ENCODE measurements around the gene HLA-F.
A peak's percentile ranks its signal among the peaks of the same experiment; 100 is the strongest.

The HLA-F gene

GRCh38 chr6:29724937-29725869 lies 2.0 kb downstream of the HLA-F start:
- DNase-seq, result no peak

DNA sequence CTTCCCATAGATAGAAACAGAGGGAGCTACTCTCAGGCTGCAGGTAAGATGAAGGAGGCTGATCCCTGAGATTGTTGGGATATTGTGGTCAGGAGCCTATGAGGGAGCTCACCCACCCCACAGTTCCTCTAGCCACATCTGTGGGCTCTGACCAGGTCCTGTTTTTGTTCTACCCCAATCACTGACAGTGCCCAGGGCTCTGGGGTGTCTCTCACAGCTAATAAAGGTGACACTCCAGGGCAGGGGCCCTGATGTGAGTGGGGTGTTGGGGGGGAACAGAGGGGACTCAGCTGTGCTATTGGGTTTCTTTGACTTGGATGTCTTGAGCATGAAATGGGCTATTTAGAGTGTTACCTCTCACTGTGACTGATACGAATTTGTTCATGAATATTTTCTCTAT lies 2.8 kb downstream of the HLA-F start:
- no peak for DNase-seq

DNA sequence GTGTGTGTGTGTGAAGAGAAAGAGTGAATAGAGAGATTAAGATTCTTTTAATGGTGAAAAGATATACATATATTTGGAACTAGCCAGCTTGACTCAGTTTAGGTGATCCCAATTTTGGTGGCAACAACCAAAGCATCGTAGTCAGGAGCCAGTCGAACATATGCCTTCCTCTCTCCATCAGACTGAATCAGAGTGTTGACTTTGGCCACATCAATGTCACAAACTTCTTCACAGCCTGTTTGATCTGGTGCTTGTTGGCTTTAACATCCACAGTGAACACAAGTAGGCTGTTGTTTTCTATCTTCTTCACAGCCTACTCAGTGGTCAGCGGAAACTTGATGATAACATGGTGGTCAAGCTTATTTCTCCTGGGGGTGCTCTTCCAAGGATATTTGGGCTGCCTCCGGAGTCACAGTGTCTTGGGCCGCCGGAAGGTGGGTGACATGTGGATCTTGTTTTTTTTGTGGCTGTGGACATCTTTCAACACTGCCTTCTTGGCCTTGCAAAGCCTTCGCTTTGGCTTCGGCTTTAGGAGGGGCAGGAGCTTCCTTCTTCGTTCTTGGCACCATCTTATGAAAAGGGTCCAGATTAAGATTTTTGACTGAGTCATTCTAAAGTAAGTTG lies 3.4 kb downstream of the HLA-F start:
- DNase-seq, result no peak

DNA sequence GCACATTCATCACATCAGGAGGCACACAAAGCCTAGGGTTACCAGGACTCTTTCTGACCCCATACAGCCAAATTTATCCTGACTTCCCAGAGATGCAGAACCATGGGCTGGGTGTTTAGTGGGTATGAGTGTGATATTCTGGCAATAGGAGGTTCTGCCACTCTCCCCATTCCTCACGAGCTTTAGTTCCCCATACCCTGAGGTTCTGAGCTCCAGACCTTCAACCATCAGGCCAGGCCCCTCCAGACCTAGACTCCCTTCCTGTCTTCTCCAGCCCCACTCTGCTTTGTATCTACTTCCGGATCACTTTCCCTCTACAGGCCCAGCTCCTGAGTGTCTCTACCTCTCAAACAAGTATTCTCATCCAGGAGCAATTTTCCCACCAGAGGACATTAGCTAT lies 4.4 kb downstream of the HLA-F start:
- DNase-seq, result no peak

DNA sequence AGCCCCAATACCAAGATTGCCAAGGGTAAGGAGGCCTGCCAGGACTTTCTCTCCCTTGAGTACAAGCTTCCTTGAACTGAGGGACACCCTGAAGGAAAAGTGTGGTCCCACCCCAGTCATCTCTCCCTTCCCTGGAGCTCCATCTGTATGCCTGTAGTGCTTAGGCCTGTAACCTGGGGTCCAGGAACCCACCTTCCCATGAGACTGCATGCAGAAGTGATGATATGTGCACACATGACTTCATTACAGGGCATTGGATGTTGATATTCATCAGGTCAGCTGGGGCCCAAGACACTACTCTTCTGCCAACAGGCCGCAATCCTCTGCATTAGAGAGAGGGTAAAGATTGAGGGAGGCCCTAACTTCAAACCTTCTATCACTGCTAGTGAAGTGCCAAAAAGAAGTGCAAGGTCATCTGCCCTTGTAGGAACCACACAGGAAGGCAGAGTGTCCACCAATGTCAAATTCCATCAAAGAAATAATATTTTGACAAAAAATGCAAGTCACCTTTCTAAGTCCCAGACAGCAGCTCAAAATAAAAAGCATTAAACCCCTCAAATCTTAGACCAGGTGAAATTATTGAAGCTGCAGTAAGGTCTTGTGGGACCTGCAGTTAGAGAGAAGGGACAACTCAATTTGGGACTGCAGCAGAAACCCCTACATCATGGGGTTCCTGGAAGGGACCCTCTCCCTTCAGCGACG lies 5.1 kb downstream of the HLA-F start:
- no peak for DNase-seq

DNA sequence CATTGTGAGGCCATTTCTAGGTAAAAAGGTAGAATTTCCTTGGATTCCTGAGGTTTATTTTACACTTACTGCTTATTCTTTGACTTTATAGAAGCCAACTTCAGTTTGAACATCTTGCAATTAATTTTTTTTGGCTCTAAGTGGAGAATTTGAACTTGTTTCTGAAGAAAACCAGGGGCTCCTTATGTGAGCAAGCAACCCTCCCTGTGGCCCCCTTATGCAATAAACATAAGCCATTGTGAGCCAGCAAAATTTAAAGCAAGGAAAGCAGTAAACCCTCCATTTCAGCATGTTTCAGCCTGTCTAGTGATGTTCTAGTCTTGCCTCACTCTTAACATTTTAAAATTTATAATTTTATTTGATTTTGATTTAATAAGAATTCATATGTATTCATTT lies 5.6 kb downstream of the HLA-F start:
- DNase-seq, result no peak

DNA sequence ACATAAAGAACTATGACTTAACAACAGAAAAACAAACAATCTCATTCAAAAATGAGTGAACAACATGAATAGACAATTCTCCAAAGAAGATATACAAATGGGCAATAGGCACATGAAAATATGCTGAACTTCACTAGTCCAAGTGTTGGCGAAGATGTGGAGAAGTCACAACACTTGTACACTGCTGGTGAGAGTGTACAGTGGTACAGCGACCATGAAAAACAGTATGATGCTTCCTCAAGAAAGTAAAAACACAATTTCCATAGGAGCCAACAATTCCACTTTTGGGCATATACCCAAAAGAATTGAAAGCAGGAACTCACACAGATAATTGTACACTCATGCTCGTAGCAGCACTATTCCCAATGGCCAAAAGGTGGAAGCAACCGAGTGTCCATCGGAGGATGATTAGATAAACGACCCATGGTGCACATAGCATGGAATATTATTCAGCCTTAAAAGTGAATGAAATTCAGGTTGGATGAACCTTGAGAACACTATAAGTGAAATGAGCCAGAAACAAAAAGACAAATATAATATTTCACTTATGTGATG lies 6.6 kb downstream of the HLA-F start:
- no peak for DNase-seq

- DNase-seq, result no peak
These were observed 7.4 kb downstream of the HLA-F start for GRCh38 chr6:29730575-29731126.

DNA sequence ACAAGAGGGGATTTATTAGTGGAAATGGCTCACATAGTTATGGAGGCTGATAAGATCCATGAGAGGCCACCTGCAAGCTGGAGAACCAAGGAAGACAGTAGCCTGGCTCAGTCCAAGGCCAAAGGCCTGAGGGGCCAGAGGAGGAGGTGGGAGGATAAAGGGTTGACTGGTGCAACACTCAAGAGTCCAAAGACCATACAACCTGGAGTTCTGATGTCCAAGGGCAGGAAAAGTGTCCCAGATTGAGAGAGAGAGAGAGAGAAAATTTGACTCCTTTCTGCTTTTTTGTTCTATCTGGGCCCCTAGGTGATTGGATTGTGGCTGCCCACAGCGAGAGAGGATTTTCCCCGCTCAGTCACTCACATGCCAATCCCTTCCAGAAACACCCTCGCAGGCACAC lies 8.0 kb downstream of the HLA-F start:
- DNase-seq, result no peak

- no peak for DNase-seq
These were observed 9.8 kb downstream of the HLA-F start for GRCh38 chr6:29733057-29733456.

DNA sequence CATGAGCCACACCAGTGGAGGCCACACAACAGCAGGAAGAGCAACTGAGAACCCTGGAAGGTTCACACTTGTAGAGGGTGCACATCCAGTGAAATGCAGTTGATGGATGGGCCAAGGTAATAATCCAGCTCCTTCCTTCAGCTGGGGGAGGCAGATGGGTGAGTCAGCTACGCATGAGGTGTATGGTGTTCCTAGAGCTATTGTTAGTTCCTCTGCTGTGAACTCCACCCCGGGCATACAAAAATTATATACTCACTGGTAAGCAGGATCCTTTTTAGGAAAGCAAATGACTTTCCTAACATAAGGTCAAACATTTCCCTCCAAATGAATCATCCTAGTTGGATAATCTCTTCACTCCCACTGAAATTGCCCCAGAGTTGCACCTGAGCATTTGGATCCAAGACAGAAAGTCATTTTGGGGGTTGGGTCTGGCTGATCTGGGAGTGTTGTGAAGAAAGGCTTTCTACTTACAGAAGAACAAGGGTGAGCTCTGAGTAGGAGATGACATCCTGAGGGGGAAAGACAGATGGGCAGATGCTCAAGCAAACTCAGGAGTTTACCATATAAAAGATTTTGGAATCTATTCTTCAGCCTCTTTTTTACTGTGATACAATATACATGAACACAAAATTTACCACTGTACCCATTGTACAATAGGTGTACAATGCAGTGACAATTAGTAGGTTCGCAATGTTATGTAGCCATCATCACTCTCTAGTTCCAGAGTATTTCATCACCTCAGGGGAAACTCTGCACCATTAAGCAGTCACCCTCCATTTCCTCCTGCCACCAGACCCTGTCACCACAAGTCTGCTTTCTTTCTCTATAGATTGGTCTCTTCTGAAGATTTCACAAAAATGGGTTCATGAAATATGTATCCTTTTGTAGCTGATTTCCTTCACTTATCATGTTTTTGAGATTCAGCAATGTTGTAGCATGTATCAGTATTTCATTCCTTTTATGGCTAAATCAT lies 11.1 kb downstream of the HLA-F start:
- no peak for DNase-seq

GRCh38 chr6:29736563-29736962 lies 13.3 kb downstream of the HLA-F start:
- DNase-seq, result no peak

DNA sequence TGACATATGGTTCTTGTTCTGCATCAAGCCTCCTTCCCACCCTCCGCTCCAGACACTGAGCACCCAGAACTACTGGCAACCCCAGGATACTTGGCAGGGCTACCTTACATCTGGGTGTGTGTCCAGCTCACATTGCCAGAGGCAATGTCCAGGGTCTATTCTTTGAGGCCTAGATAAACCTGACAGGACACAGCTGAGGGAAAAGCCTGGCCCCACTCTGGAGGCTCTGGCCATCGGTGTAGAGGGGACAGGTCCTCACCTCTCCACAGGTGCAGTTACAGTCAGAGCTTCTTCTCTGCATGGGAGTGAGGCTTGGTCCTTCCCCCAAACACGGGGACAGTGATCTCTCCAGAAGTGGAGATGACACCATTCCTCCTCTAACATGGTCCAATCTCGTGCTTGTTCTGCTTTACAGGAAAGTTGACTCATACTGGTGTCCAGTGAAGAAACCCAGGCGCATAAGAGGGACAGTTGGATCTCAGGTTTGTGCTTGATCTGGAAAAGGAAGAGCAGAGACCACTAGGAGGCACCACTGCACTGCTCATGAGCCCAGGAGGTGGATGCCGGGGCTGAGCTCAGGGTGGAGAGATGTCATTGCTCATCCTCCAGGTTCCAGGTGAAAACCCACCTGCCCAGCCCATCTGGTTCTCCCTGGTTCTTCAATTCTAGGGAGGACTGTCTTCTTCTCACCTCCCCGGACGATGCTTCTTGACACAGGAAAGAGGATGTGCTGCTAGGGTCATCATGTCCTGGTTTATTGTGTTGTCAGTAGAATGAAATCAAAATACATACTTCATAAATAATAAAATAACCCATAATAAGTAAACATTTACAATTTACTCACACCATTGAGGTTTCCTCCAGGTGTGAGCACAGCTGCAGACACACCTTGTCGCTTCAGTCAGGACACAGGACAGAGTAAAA lies 14.7 kb downstream of the HLA-F start:
- peak; percentile 68 for DNase-seq

DNA sequence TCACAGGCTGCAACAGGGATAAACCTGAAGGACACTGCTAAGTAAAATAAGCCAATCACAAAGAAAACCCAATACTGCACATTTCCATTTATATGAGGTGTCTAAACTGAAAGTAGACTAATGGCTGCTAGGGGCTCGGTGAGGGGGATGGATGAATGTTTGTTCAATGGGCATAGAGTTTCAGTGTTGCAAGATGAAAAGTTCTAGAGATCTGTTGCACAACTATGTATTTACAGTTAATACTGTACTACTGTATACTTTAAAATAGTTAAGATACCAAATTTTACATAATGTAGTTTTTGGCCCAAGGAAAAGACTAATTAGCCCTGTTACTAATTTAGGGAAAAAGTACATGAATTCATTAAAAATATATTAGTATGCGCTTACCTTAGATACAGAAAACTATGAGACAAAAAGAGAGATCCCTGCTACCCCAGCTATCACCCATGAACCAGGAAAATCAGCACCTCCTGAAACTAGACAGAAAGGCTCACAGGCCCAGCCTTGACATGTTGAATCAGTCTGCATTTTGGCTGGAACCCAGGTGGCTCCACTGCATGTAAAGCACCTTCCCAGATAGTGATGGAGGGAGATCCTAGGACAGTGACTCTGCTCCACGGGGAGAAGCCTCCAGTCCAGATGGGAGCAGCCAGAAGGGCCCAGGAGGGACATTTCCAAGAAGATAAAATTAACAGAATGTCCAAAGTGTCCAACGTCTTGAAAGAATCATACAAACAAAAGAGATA lies 16.1 kb downstream of the HLA-F start:
- DNase-seq, result no peak

- DNase-seq, result no peak
These were observed 16.6 kb downstream of the HLA-F start for GRCh38 chr6:29739882-29740261.

GRCh38 chr6:29741592-29741991 lies 18.4 kb downstream of the HLA-F start:
- no peak for DNase-seq

- DNase-seq, result no peak
These were observed 18.9 kb downstream of the HLA-F start for GRCh38 chr6:29742127-29742526.

GRCh38 chr6:29743025-29743424 lies 19.8 kb downstream of the HLA-F start:
- no peak for DNase-seq

- DNase-seq, result no peak
These were observed 20.3 kb downstream of the HLA-F start for GRCh38 chr6:29743568-29743967.

GRCh38 chr6:29744131-29744530 lies 20.9 kb downstream of the HLA-F start:
- DNase-seq, result no peak

Measured in RPMI8226 (cell line).